GM19467 (cell line): Measurements from ENCODE around the gene GALNS.
"Not testable (repeated sequence)": the region's sequence is repeated elsewhere in the genome, so short reads cannot be mapped to it uniquely, and the experiment has no call there.

Experiments
- ATAC-seq: cut with Tn5 transposase; IDR thresholded peaks from one replicate; pipeline ENCODE4 v1.9.1; 2021; ENCODE audit warnings: mild to moderate bottlenecking, moderate library complexity; ENCODE audit not compliant: unreplicated experiment

The GALNS gene

DNA sequence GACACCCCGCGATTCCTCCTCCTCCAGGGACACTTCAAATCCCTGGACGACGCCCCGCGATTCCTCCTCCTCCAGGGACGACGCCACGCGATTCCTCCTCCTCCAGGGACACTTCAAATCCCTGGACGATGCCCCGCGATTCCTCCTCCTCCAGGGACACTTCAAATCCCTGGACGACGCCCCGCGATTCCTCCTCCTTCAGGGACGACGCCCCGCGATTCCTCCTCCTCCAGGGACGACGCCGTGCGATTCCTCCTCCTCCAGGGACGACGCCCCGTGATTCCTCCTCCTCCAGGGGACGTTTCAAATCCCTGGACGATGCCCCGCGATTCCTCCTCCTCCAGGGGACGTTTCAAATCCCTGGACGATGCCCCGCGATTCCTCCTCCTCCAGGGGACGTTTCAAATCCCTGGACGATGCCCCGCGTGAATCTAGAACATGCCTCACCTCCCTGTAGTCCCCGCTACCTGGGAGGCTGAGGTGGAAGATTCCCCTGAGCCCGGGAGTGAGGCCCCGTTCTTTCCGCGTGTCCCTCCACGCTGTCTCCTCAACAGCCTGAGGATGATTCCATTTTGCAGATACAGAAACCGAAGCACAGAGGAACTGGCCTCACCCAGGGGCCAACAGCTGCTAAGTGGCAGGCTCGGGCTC lies 33.1 kb upstream of the GALNS start:
- ATAC-seq: not testable (repeated sequence)

DNA sequence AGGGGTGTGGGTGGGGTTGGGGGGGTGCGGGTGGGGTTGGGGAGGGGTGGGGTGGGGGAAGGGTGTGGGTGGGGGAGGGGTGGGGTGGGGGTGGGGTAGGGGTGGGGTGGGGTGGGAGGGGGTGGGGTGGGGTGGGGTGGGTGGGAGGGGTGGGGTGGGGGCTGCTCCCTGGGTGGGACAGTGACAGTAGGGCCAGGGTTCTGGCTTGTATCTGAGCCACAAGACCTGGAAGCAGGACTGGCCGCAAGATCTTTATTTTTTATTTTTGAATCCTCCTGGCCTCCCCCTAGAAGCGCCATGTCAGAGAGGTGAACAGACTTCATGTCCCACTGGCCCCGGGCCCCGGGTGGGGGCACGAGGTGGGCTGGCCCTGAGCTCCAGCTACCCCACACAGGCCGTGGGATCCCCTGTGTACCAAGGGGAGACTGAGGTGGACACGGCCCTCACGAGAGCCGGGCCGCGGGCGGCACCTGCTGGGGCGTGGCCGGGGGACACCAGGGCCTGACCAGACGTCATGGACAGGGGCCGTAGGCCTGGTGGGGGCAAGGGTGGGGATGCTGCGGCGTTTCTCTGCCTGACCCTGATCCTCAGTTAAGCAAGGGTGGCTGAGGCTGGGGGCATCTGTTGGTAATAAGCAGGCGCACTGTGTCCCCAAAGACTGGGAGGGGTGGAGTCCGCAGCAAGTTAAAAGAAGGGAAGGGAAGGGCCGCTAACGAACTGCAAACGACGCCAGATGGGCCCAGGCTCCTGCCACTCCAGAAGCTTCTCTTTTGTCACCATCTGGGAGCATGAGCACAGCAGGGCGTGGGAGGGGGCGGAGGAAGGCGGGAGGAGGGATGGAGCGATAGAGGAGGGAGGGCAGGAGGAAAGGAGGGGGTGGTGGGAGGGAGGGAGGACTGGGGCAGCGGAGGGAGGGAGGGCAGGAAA lies 32.0 kb upstream of the GALNS start:
- no peak for ATAC-seq

DNA sequence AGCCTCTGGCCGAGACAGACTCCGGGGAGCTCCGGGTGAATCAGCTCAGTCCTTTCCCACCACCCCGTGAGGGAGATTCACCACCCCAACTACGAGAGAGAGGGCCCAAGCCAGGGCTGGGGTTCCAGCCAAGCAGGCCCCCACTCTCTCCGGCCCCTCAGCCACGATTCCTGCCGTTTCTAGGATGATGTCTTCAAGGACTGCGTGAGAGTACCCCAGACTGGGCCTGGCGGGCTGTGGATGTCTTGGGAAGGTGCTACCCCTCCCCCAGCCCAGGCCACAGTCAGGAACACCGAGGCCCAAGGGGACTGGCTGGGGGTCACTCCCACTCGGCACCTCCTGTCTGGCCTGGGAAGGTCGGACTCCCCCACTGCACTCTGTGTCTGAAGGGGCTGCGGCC lies 31.3 kb upstream of the GALNS start:
- no peak for ATAC-seq

DNA sequence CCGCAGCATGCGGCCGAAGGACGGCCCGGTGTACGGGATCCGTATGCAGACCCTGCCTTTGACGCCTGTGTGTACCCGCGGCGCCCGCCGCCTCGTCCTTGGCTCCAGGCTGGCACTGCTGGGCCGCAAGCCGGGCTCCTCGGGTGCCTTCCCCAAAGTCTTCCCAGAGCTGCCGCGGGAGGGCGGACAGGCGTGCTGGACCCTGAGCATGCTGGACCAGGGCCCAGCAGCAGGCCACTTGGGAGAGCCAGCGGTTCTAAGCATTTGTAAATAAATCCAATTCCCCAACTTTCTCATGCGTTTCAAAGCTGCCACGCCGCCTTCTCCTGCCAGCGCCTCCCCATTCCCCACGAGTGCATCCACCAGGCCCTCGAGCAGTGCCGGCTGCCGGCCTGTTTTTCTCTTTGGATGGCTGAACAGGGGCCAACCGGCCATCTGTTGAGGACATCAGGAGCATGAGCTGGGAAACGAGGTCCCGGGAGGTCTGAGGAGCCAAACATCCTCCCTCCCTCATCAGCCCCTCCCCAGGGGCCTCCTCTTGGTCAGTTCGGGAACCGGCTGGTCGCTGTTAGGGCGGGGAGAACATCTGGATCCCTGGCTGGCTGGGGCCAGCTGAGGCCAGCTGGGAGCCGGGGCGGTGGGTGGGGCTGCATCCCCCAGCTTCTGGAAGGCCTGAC lies 30.2 kb upstream of the GALNS start:
- no peak for ATAC-seq

DNA sequence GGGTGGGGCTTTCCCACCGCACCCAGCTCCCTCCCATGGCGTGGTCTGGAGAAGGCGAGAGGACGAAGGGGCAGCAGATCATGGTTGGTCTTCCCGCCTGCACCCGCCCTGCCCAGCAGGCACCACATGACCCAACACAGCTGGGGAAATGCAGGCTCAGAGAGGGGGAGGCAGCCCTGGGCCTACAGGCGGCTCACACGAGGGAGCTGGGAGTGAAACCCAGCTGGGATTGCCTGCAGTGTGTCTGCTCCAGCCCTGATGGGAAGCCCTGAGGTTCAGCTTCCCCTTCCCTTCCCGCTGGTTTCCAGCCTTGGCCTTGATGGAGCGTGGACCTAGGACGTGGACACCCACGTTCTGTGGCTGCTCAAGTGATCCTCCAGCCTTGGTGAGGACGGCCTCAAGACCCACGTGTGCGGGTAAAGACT lies 29.7 kb upstream of the GALNS start:
- no peak for ATAC-seq

DNA sequence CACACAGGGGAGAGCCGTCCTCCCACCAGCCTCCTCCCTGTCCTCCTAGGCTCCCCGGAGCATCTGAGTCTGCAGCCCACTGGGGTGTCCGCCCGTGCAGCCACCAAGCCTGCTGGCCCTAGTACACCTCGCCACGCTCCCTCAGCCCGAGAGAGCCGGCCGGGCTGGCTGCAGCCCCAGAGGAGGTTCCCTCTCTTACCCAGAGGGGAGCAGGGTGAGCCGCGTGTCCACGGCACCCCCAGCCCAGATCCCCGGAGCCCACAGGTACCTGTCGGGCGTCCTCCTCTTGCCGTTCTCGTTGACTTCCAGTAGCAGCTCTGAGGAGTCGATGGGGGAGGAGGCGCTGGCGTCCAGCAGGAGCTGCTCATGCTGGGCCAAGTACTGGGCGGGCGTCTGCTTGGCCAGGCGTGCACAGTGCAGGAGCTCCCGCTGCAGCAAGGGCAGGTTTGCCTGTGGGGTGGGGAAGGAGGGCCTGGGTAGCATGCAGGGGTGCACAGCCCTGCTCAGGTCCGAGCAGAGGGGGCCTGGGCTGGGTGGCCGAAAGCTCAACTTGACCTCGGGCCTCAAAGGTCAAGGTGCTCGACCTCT lies 29.0 kb upstream of the GALNS start:
- no peak for ATAC-seq

DNA sequence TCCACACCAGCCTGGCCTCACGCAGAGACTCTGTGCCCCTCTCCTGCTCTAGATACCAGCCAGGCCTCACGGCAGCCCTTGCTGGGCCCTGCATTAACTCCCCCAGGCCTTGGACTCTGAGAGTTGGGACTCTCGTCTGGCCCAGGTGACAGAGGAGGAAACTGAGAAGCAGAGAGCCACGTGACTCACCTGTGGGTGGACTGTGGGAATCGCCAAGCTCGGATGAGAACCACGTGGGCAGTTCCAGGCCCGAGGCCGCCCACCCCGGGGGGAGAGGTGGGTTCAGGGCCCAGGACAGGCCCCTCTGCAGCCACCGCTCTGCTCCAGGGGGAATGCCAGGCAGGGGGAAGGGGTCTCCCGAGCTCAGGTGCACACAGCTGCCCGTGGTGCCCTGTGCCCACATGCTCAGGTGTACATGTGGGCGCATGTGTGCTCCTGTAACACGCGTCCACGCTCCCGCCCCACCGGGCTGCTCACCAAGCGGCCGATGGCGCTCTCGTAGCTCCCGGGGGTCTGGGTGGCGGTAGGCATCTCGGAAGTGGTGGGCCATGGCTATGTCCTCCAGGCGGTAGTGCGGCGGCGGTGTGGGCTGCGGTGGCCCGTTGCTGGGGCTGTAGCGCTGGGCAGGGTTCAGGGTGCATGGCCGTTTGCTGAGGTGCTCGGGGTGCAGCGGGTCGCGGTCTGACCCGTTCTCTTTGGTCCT lies 28.0 kb upstream of the GALNS start:
- no peak for ATAC-seq

DNA sequence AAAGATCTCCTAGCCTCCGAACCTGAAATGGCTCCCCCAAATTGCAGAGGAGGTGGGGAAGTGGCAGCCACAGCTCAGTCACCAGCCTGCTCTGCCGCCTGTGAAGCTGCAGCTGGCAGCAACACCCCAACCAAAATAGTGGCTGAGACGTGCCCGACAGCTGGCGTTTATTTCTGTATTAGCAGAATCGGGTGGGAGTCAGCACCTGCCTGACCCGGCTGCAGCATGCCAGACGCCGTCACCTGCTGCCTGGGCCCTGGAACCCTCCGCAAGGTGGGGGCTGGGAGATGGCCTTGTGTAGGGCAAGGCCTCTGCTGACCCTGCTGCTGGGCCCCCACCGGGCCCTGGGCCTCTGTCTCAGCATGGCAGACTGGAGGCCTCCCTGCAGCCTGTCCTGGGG lies 27.2 kb upstream of the GALNS start:
- no peak for ATAC-seq

DNA sequence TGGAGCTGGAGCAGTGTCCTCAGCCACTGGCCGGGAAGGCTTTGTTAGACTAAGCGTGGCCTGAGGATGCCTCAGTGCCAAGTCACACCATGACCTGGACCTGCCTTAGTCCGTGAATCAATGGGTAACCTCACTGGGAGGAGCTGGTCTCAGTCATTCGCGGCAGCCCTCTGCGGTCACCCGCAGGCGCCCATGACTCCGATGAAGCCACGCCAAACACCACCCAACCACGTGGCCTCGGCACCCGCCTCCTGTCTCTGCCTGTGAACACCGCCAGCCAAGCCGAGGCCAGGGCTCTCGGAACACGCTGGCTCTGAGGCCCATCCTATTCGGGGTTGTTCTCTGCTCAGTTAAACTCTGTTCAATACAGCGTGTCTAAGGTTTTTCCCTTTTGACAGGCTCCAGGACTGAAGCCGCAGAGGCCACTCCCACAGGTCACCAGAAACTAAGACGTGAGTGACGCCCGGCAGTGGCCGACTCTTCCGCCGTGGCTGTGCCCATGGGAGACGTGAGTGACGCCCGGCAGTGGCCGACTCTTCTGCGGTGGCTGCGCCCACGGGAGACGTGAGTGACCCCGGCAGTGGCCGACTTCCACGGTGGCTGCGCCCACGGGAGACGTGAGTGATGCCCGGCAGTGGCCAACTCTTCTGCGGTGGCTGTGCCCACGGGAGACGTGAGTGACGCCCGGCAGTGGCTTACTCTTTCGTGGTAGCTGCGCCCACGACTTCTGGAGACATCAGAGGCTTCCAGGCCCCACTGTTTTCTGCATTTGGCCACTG lies 26.6 kb upstream of the GALNS start:
- no peak for ATAC-seq

DNA sequence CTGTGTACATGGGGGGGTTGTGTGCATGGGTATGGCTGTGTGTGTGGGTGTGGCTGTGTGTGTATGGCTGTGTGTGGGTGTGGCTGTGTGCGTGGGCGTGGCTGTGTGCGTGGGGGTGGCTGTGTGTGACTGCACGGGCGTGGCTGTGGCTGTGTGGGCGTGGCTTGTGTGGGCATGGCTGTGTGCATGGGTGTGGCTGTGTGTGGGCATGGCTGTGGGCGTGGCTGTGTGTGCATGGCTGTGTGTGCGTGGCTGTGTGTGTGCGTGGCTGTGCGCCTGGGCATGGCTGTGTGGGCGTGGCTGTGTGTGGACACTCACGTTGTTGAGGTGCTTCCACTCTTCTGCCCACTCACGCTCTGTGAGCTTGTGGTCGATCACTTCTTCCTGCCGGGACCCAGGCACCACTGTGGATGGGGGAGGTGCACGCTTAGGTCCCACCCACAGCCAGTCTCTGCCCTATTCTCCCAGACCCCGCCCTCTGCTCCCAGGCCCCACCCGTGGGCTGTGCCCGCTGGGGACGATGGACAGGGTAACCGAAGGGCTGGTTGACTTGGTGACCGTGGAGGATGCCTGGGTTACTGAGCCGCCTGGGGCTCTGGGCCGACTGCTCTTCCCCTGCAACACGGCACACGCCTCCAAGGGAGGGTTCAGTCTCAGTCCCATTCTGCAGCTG lies 25.7 kb upstream of the GALNS start:
- no peak for ATAC-seq

DNA sequence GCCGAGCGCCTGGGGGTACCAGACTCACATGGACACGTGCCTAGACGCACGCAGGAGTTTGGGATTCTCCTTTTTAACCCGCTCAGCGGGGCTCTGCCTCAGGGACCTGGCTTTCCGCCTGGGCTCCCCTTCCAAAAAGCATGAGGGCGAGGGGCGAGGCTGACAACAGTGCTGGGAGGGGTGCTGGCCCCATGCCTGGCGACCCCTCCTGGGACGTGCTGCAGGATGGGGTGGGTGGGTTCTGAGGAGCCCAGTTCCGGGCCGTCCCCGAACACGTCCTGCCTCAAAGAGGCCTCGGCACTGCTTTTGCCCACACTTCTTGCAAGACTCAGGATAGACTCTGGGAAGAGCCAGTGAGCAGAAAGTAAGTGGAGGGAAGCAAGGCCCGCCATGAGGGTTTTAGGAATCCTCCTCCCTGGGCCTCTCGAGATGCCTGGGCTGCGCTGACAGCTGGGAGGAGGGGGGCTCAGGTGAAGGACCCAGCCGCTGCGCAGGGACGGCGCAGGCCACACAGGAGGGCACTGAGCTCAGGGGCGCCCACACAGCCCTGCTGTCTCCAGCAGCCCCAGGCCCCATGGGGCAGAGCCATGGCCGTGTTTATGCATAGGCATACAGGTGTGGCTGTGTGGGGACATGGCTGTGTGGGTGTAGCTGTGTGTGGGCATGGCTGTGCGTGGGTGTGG lies 25.1 kb upstream of the GALNS start:
- no peak for ATAC-seq

DNA sequence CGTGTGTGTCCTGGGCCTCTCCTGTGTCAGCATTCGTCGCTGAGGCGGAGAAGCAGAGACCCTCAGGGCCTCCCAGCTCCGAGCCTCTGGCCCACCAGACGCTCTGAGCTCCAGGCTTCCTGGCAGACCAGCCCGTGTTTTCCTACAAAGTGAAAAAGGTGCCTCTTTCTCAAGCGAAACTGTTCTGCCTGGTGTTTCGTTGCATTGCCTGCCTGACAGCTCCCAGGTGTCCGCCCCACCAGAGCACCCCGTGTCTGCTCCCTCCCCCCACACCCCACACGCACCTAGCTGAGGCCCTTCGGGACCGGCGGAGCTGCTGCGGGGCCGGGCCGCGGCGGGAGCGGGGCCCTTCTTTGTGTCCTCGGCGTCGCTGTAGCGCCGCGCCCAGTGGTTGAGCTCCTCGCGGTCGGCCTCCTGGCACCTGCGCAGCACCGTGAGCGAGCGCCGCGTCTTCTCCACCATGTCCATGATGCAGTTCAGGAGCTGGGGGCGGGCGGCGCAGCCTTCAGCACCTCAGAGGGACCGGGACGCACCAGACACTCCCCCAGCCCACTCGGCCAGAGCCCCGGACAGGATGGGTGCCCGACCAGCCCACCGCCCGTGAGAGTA lies 24.4 kb upstream of the GALNS start:
- no peak for ATAC-seq

DNA sequence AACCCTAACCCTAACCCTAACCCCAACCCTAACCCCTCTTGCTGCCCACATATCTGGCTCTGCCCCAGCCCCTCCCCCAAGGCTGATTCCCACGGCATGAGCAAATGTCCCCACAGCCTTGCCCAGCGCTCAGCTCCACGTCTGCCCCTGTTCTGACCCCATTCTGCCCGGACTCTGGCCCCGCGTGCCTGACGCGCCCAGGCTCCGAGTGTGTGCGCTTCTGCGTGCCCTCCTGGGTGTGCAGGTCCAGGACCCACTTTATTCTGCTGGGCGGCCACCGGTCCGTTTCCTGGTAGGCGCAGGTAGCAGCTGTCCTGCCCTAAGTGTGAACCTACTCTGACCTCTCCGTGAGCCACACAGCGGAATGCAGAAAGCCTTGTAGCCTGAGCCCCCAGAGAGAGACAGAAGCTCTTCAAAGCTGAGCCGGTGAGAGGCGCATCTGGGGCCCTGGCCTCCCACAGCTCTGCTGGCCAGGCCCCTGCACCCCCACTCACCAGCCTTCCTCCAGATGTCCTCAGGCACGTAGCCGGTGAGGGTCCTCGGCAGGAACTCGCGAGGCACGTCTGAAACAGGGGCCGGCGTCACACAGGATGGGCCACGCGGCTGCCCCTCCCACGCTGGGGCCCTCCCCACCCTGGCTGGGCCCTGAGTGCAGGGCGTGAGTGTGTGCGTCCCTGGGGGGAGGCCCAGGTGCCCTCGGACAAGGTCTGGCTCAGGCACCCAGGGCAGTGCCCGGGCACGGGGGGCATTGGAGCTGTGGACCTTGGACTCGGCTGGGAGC lies 23.7 kb upstream of the GALNS start:
- no peak for ATAC-seq

DNA sequence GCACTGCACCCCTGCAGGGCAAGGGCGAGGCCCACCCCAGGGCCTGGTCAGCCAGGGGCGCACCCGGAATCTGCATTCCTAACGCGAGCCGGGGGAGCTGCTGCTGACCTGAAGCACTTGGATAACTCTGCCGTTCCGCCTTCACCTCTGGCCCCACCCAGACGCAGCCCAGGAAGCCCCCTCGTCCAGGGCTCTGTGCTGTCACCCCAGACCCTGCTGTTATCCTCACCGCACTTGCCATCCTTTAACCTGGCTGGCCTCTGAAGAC lies 23.0 kb upstream of the GALNS start:
- no peak for ATAC-seq

DNA sequence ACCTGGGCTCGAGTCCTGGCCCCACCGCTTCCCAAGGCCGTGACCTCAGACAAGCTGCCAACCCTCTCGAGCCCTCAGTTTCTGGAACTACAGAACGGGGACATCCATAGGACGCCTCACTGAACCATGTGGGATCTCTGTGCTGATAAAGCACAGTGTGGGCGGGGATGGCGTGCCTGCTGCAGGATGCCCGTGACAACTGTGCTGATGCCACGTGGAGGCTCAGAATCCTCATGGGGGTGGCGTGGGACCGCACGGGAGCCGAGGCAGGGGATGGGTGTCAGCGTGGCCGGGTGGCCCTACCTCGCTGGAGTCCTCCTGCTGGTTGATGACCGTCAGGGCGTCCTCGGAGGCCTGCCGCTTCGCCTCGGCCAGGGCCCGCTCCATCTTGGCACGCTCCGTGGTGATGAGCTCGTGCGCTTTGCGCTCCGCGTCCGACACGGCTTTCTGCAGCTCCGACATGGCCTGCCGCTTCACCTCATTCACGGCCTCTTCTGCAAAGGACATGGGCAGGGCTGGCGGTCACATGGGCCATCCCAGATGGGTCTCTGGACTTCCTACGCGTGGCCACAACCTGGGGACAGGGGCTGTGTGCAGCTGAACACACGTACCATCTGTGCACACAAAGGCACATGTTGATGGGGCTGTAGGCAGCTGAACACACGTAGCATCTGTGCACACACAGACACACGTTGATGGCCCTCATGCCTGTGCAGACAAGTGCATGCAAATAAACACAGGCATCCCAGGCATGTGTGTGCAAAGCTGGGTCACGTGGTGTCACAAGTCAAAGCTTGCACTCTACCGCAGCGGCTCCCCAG lies 22.4 kb upstream of the GALNS start:
- no peak for ATAC-seq

DNA sequence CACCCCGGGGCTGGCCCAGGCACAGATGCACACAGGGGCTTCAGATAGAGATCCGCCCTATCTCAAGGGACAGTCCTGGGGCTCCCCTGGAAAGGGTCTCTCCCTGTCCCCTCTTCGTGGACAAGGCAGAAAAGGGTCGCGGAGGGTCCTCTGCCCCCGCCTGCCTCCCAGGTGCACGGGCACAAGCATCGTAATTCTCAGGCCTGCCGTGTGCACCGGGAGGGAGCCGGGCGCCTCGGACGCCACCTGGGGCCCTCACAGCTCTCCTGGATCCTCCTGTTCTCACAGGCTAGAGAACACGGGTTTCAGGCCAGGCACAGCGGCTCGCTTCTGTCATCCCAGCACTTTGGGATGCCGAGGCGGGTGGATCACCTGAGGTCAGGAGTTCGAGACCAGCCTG lies 21.6 kb upstream of the GALNS start:
- ATAC-seq: no peak
